MM.1S (cell line): ENCODE results near the gene SHBG.
A peak's percentile ranks its signal among the peaks of the same experiment; 100 is the strongest.

Experiments used
- DNase-seq: peaks from one replicate; pipeline ENCODE4 v3.0.0-alpha.2; 2015
- H2AFZ ChIP-seq: fragments of 300-600 bp; sonication (generic); 2 replicates; pipeline ENCODE4 v1.6.0; 2016; ENCODE audit warnings: antibody characterized with exemption, low read length
- H3F3A ChIP-seq: fragments of 300-600 bp; sonication (generic); 2 replicates; pipeline ENCODE4 v1.6.1; 2016; ENCODE audit warnings: mild to moderate bottlenecking, antibody characterized with exemption, low read length, moderate library complexity, mixed read lengths; ENCODE audit not compliant: insufficient read depth
- H3K27ac ChIP-seq: fragments of 300-600 bp; sonication (generic); 2 replicates; pipeline ENCODE4 v1.5.1; 2016; ENCODE audit warnings: mild to moderate bottlenecking, low read length
- H3K27me3 ChIP-seq: fragments of 300-600 bp; sonication (generic); replicated peaks from 2 replicates; pipeline ENCODE4 v1.6.0; 2016; ENCODE audit warnings: low read length; ENCODE audit not compliant: insufficient read depth
- H3K36me3 ChIP-seq: fragments of 300-600 bp; sonication (generic); replicated peaks from 2 replicates; pipeline ENCODE4 v1.6.1; 2016; ENCODE audit warnings: mild to moderate bottlenecking, low read length, mixed read lengths; ENCODE audit not compliant: insufficient read depth
- H3K4me1 ChIP-seq: fragments of 300-600 bp; sonication (generic); 2 replicates; pipeline ENCODE4 v1.6.1; 2016; ENCODE audit warnings: low read length, mixed read lengths
- H3K4me2 ChIP-seq: fragments of 300-600 bp; sonication (generic); 2 replicates; pipeline ENCODE4 v1.6.0; 2016; ENCODE audit warnings: low read depth, low read length
- H3K4me3 ChIP-seq: fragments of 300-600 bp; sonication (generic); 2 replicates; pipeline ENCODE4 v1.5.1; 2016; ENCODE audit warnings: low read length, mixed read lengths
- H3K79me2 ChIP-seq: fragments of 300-600 bp; sonication (generic); 2 replicates; pipeline ENCODE4 v1.6.1; 2016; ENCODE audit warnings: mixed run types, low read length, mixed read lengths
- H3K9ac ChIP-seq: fragments of 300-600 bp; sonication (generic); 2 replicates; pipeline ENCODE4 v1.6.1; 2016; ENCODE audit warnings: low read length, mixed read lengths
- H3K9me2 ChIP-seq: fragments of 300-600 bp; sonication (generic); replicated peaks from 2 replicates; pipeline ENCODE4 v1.6.1; 2016; ENCODE audit warnings: mild to moderate bottlenecking, low read length, mixed read lengths; ENCODE audit not compliant: insufficient read depth
- H3K9me3 ChIP-seq: fragments of 300-600 bp; sonication (generic); replicated peaks from 2 replicates; pipeline ENCODE4 v1.6.1; 2016; ENCODE audit warnings: mild to moderate bottlenecking, low read length, mixed read lengths; ENCODE audit not compliant: insufficient read depth
- H4K20me1 ChIP-seq: fragments of 300-600 bp; sonication (generic); 2 replicates; pipeline ENCODE4 v1.6.1; 2016; ENCODE audit warnings: mild to moderate bottlenecking, low read length, moderate library complexity, mixed read lengths; ENCODE audit not compliant: insufficient read depth
- EZH2 ChIP-seq: fragments of 300-600 bp; sonication (generic); optimal IDR thresholded peaks from 2 replicates; pipeline ENCODE3; 2017; ENCODE audit warnings: low read depth, mild to moderate bottlenecking, antibody characterized with exemption, low read length, mixed read lengths
- EZH2phosphoT487 ChIP-seq: fragments of 300-600 bp; sonication (generic); IDR thresholded peaks from 2 replicates; pipeline ENCODE4 v1.6.1; 2018; ENCODE audit warnings: antibody characterized with exemption, low read length
- TF ChIP-seq, protein P1 (sequence below): fragments of 300-600 bp; sonication (generic); IDR thresholded peaks from 2 replicates; pipeline ENCODE4 v1.5.1; 2016; ENCODE audit warnings: antibody characterized with exemption, low read length, mixed read lengths

SHBG gene, protein sequence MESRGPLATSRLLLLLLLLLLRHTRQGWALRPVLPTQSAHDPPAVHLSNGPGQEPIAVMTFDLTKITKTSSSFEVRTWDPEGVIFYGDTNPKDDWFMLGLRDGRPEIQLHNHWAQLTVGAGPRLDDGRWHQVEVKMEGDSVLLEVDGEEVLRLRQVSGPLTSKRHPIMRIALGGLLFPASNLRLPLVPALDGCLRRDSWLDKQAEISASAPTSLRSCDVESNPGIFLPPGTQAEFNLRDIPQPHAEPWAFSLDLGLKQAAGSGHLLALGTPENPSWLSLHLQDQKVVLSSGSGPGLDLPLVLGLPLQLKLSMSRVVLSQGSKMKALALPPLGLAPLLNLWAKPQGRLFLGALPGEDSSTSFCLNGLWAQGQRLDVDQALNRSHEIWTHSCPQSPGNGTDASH

GRCh38 chr17:7629939-7630571 lies at the start of gene SHBG:
Gene SHBG, plus strand, starts transcription at chr17:7630135. Its CDS starts 38 bp downstream, at chr17:7630173.
- H3K4me2 ChIP-seq: no peak within 1 kb of the TSS
- TF ChIP-seq EZH2phosphoT487 (no peak), EZH2 (no peak)
- TF ChIP-seq, protein P1, sequence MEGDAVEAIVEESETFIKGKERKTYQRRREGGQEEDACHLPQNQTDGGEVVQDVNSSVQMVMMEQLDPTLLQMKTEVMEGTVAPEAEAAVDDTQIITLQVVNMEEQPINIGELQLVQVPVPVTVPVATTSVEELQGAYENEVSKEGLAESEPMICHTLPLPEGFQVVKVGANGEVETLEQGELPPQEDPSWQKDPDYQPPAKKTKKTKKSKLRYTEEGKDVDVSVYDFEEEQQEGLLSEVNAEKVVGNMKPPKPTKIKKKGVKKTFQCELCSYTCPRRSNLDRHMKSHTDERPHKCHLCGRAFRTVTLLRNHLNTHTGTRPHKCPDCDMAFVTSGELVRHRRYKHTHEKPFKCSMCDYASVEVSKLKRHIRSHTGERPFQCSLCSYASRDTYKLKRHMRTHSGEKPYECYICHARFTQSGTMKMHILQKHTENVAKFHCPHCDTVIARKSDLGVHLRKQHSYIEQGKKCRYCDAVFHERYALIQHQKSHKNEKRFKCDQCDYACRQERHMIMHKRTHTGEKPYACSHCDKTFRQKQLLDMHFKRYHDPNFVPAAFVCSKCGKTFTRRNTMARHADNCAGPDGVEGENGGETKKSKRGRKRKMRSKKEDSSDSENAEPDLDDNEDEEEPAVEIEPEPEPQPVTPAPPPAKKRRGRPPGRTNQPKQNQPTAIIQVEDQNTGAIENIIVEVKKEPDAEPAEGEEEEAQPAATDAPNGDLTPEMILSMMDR: no peak
- peaks cover 12% of the 10 kb centered on the region for H3K4me1 ChIP-seq
- H2AFZ ChIP-seq: no peak within 1 kb of the TSS
- no peak within 1 kb of the TSS for H3K9ac ChIP-seq
- H3K27ac ChIP-seq: no peak within 1 kb of the TSS
- peaks cover 9% of the 10 kb centered on the region for H3K27me3 ChIP-seq
- H3K79me2 ChIP-seq: peaks cover 6% of the 10 kb centered on the region; the same call in 1 of the 2 replicates
- no peak within 1 kb of the TSS for H3K4me3 ChIP-seq
- H3F3A ChIP-seq: no peaks in the 10 kb centered on the region
- no peak for DNase-seq
- H3K9me2 ChIP-seq: no peaks in the 10 kb centered on the region
- no peaks in the 10 kb centered on the region for H4K20me1 ChIP-seq
- H3K36me3 ChIP-seq: no peaks in the 10 kb centered on the region
- no peaks in the 10 kb centered on the region for H3K9me3 ChIP-seq

GRCh38 chr17:7580604-7581575 lies 49.0 kb upstream of the SHBG start:
- Histone ChIP-seq H2AFZ (no peak overlapping the region), H3K36me3 (peaks cover 18% of the 10 kb centered on the region; the same call in 1 of the 2 replicates), H3K4me1 (peaks cover 54% of the 10 kb centered on the region), H3F3A (peaks cover 56% of the 10 kb centered on the region), H3K27ac (no peak overlapping the region), H3K27me3 (no peaks in the 10 kb centered on the region), H3K9ac (no peak overlapping the region), H4K20me1 (peaks cover 28% of the 10 kb centered on the region), H3K4me3 (no peak overlapping the region), H3K79me2 (peaks cover 69% of the 10 kb centered on the region), H3K4me2 (no peak overlapping the region), H3K9me3 (no peaks in the 10 kb centered on the region), H3K9me2 (no peaks in the 10 kb centered on the region)
- no peak for DNase-seq
- TF ChIP-seq EZH2 (no peak), EZH2phosphoT487 (no peak)
- TF ChIP-seq, protein P1: no peak

DNA sequence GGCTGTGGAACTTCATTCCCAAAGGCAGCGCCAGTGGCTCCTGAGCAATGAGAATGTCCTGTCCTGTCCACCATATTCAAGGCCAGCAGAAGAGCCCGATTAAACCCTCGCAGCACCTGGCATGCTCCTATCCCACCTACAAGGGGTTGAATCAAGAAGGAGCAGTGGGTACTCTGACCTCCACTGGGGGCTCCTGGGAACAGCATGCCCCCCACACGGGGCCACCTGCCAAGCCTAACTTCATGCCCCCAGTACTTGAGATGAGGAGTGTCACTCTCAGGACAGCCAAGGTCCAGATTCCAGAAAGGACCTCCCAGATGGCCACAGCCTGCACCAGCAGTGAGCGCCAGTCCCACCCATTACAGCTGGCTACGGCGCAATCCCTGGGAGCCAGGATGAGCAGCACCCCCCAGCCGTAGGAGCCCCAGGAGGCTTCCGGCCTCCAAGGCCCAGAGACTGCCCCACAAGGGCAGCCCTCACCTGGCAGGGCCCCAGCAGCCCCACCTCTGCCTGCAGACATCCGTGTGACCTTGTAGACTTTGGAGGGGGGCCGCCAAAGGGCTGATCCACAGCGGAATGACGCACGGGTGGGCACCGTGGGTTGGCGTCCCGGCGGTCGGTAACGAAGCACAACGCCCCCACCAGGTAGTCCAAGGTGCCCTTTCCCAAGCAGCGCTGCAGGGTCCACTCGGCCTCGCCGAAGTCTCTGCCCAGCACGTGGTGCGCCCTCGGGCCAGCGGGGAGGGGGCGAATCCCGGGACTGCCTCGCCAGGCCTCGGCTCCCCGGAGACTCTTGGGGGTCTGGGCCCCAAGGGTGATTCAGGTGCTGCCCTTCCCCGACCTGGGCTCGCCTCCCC lies 47.3 kb upstream of the SHBG start:
- peaks cover 4% of the 10 kb centered on the region; the same call in 1 of the 2 replicates for H3K36me3 ChIP-seq
- peak overlapping the region; percentile 80; the same call in 1 of the 2 replicates for H3K27ac ChIP-seq
- no peaks in the 10 kb centered on the region for H3K9me3 ChIP-seq
- peak overlapping the region; percentile 91; the same call in 1 of the 2 replicates for H2AFZ ChIP-seq
- H3K4me1 ChIP-seq: peaks cover 38% of the 10 kb centered on the region
- no peak for TF ChIP-seq EZH2
- no peak for TF ChIP-seq EZH2phosphoT487
- TF ChIP-seq, protein P1: no peak
- H3K79me2 ChIP-seq: peaks cover 59% of the 10 kb centered on the region
- H3K27me3 ChIP-seq: no peaks in the 10 kb centered on the region
- peak overlapping the region; percentile 90 for H3K4me2 ChIP-seq
- H3K9me2 ChIP-seq: no peaks in the 10 kb centered on the region
- DNase-seq: no peak
- H3K4me3 ChIP-seq: peak overlapping the region; percentile 80
- H4K20me1 ChIP-seq: peaks cover 12% of the 10 kb centered on the region
- H3K9ac ChIP-seq: peak overlapping the region; percentile 86; the same call in 1 of the 2 replicates
- peaks cover 38% of the 10 kb centered on the region for H3F3A ChIP-seq
